RWPE1 (cell line): Measurements from ENCODE around the gene ALK.

Experiments
- CTCF ChIA-PET: fragments of 350-600 bp; sonication (Branson Sonifier 250); formaldehyde crosslinking; extraction: SDS; loops from one replicate; lab custom pipeline; 2021; lab: Yijun Ruan, JAX
- POLR2A ChIA-PET: fragments of 400-600 bp; formaldehyde crosslinking; extraction: SDS; loops from one replicate; lab custom pipeline; 2020; ENCODE audit warnings: antibody characterized with exemption; ENCODE audit not compliant: low non-redundant PET; lab: Yijun Ruan, JAX
- DNase-seq: peaks from one replicate; pipeline ENCODE4 v3.0.0; 2012; ENCODE audit warnings: low spot score
- H3K27ac ChIP-seq: fragments of 450-650 bp; 2 replicates; pipeline ENCODE4 v1.5.1; 2017
- TF ChIP-seq, protein P1 (sequence below): fragments of 450-650 bp; conservative IDR thresholded peaks from 2 replicates; pipeline ENCODE4 v1.5.1; 2017; ENCODE audit warnings: low read depth, mild to moderate bottlenecking

ALK gene

GRCh38 chr2:29154610-29155009, 766.8 kb downstream of the ALK start:
- no peak for DNase-seq
- ChIA-PET CTCF (no interaction called here), POLR2A (no interaction called here)
- H3K27ac ChIP-seq, result no peak overlapping the region
- TF ChIP-seq, protein P1, sequence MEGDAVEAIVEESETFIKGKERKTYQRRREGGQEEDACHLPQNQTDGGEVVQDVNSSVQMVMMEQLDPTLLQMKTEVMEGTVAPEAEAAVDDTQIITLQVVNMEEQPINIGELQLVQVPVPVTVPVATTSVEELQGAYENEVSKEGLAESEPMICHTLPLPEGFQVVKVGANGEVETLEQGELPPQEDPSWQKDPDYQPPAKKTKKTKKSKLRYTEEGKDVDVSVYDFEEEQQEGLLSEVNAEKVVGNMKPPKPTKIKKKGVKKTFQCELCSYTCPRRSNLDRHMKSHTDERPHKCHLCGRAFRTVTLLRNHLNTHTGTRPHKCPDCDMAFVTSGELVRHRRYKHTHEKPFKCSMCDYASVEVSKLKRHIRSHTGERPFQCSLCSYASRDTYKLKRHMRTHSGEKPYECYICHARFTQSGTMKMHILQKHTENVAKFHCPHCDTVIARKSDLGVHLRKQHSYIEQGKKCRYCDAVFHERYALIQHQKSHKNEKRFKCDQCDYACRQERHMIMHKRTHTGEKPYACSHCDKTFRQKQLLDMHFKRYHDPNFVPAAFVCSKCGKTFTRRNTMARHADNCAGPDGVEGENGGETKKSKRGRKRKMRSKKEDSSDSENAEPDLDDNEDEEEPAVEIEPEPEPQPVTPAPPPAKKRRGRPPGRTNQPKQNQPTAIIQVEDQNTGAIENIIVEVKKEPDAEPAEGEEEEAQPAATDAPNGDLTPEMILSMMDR, result no peak

GRCh38 chr2:29147963-29148362, 773.4 kb downstream of the ALK start:
- DNase-seq, result no peak
- TF ChIP-seq, protein P1, result no peak
- CTCF ChIA-PET, result interaction anchor here (0.7 kb wide), 1 partner anchor 104 kb away, joined by 4 read pairs; no protein-coding TSS in a partner anchor
- no peak overlapping the region for H3K27ac ChIP-seq
- POLR2A ChIA-PET, result no interaction called here

DNA sequence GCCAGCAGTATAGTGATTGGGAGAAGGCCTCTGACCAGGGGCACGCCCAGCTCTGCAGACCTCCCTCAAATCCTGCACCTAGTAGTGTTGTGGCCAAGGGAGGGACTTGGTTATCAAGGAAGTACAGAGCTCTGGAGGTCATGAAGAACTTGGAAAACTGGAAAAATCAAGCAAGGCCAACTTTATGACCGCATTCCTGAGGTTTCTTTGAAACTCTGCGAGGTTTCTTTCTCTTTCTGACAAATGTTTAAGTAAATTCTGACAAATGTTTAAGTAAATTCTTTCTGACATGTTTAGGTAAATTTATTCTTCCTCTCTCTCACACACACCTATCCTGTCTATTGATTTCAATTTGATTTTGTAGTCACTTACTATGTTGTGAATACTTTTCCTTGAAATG, 775.2 kb downstream of the ALK start:
- CTCF ChIA-PET, result no interaction called here
- POLR2A ChIA-PET, result no interaction called here
- no peak overlapping the region for H3K27ac ChIP-seq
- TF ChIP-seq, protein P1, result no peak
- no peak for DNase-seq

- ChIA-PET CTCF (no interaction called here), POLR2A (no interaction called here)
- TF ChIP-seq, protein P1, result no peak
- no peak for DNase-seq
- no peak overlapping the region for H3K27ac ChIP-seq
Observed at GRCh38 chr2:29143657-29144056, 777.7 kb downstream of the ALK start.
